Small intestine (tissue), 7 donors: ENCODE measurements around the gene TFAP2C. TPM values are rescaled to one million over a fixed set of nuclear protein-coding genes. Genes with fewer than 3 reads are reported as not detected.
A peak's percentile ranks its signal among the peaks of the same experiment; 100 is the strongest.

Experiments used
- DNase-seq, 2 donors: peaks; one replicate each; pipeline versions ENCODE4 v3.0.0 to v3.0.0-alpha.2; 2013
- FAIRE-seq: peaks from 2 replicates; lab custom pipeline; 2012; peaks lifted over from hg19 to GRCh38; lab: Jason Lieb, UNC
- H3K27ac ChIP-seq, 3 donors: one replicate each; pipeline ENCODE4 v1.5.1; 2013; ENCODE audit warnings: low read length in 2 of 3, mild to moderate bottlenecking in 2 of 3, control low read depth in 1 of 3, inconsistent platforms in 1 of 3, low read depth in 1 of 3, moderate library complexity in 1 of 3
- H3K27me3 ChIP-seq, 3 donors: one replicate each; pipeline ENCODE4 v1.6.1; 2013; ENCODE audit warnings: low read length in 3 of 3, inconsistent platforms in 1 of 3; ENCODE audit not compliant: control insufficient read depth in 3 of 3, insufficient read depth in 3 of 3
- H3K36me3 ChIP-seq, 3 donors: one replicate each; pipeline ENCODE4 v1.6.1; 2013; ENCODE audit warnings: low read length in 3 of 3, inconsistent platforms in 1 of 3, low read depth in 1 of 3, mild to moderate bottlenecking in 1 of 3, moderate library complexity in 1 of 3; ENCODE audit not compliant: control insufficient read depth in 3 of 3, insufficient read depth in 2 of 3
- H3K4me1 ChIP-seq, 3 donors: one replicate each; pipeline ENCODE4 v1.6.1; 2013; ENCODE audit warnings: low read length in 2 of 3, inconsistent platforms in 1 of 3, low read depth in 1 of 3, mild to moderate bottlenecking in 1 of 3, moderate library complexity in 1 of 3; ENCODE audit not compliant: control insufficient read depth in 3 of 3, insufficient read depth in 2 of 3
- H3K4me3 ChIP-seq, 3 donors: one replicate each; pipeline ENCODE4 v1.5.1; 2013; ENCODE audit warnings: low read length in 3 of 3, control low read depth in 1 of 3, inconsistent platforms in 1 of 3, low read depth in 1 of 3, mild to moderate bottlenecking in 1 of 3, moderate library complexity in 1 of 3
- H3K9me3 ChIP-seq, 2 donors: one replicate each; pipeline ENCODE4 v1.6.1; 2013; ENCODE audit warnings: low read depth in 1 of 2, low read length in 1 of 2; ENCODE audit not compliant: control insufficient read depth in 2 of 2, insufficient read depth in 1 of 2
- WGBS, 3 donors: extraction: QIAGEN DNeasy Blood & Tissue Kit; methylation state at CpG; one replicate each; pipeline ENCODE4 v1.1.7; 2013; 5-methylcytosine and 5-hydroxymethylcytosine counted together
- polyA plus RNA-seq, 4 donors: library from polyadenylated mRNA; stranded (reverse) in 3 of 4; unstranded in 1 of 4; fragments of 200-250 nt in 3 of 4; fragments of 120-200 nt in 1 of 4; gene quantifications; one replicate each; pipeline versions ENCODE4 v1.2.1 to v1.2.3, GENCODE V29; 2013
- donor health status: healthy with polysubstance abuse.
- donor health status: control.
- donor health status: control.
- donor health status: Bipolar disorder and iron deficiency.
- donor health status: healthy.

Gene TFAP2C
- polyA plus RNA-seq, 4 donors = 0.04 to 0.18 TPM; not detected in 2

GRCh38 chr20:56590888-56591287, 38.2 kb upstream of the TFAP2C start:
- Histone ChIP-seq H3K9me3 (no peaks in the 10 kb centered on the region), H3K4me3 (no peak overlapping the region), H3K27me3 (no peaks in the 10 kb centered on the region), H3K36me3 (no peaks in the 10 kb centered on the region), H3K27ac (no peak overlapping the region), H3K4me1 (no peaks in the 10 kb centered on the region)
- 64 to 68% (median 64%) methylated on average over 6 of the region's 6 CpGs for WGBS, 3 donors
- no peak for FAIRE-seq
- no peak for DNase-seq

DNA sequence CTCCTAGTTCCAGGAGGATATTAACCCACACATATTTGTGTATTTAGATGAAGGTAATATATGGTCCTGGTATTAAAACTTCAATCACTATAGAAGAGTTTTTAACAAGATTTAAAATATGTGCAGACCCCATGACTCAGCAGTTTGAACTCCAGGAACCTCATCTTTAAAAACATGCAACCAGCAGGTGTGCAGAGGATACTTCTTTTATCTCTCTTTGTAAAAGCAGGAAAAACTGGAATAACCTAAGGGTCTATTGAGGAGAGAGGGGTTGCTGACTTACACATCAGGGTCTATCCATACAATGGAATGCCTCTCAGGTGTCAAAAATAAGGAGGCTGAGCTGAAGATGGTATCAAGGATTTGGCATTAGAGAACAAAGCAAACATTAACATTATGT, 36.9 kb upstream of the TFAP2C start:
- H3K27ac ChIP-seq = no peak overlapping the region
- H3K36me3 ChIP-seq = no peaks in the 10 kb centered on the region
- FAIRE-seq (no peak), DNase-seq (no peak)
- H3K4me3 ChIP-seq = no peak overlapping the region
- H3K27me3 ChIP-seq = no peaks in the 10 kb centered on the region
- H3K4me1 ChIP-seq = no peaks in the 10 kb centered on the region
- no peaks in the 10 kb centered on the region for H3K9me3 ChIP-seq

DNA sequence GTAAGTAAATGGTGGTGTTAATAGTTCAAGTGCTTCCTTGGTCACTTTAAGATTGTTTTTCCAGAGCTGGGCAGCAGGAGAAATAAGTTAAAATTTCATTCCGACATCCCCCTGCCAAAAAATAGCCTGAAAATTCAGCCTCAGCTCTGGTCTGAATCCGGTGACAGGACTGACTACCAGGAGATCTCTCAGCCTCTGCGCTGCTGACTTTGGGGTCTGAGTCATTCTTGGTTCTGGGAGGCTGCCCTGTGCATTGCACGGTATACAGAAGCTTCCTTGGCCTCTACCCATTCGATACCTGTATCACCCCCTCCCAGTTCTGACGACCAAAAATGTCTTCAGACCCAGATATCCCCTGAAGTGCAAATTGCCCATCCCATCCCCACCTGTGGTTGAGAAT, 36.3 kb upstream of the TFAP2C start:
- no peaks in the 10 kb centered on the region for H3K27me3 ChIP-seq
- WGBS, 3 donors = 66 to 71% (median 70%) methylated on average over 6 of the region's 6 CpGs
- no peak for DNase-seq
- no peak overlapping the region for H3K4me3 ChIP-seq
- H3K27ac ChIP-seq = no peak overlapping the region
- H3K4me1 ChIP-seq = no peaks in the 10 kb centered on the region
- H3K36me3 ChIP-seq = no peaks in the 10 kb centered on the region
- no peak for FAIRE-seq
- H3K9me3 ChIP-seq = no peaks in the 10 kb centered on the region

GRCh38 chr20:56595746-56596475, 33.2 kb upstream of the TFAP2C start:
- Histone ChIP-seq H3K4me3 (no peak overlapping the region), H3K36me3 (no peaks in the 10 kb centered on the region), H3K27ac (no peak overlapping the region), H3K4me1 (no peaks in the 10 kb centered on the region), H3K9me3 (no peaks in the 10 kb centered on the region), H3K27me3 (no peaks in the 10 kb centered on the region)
- WGBS, 3 donors = 71 to 78% (median 78%) methylated on average over 17 of the region's 17 CpGs
- DNase-seq (no peak), FAIRE-seq (no peak)

GRCh38 chr20:56601166-56601565, 27.9 kb upstream of the TFAP2C start:
- no peak overlapping the region for H3K27ac ChIP-seq
- H3K4me3 ChIP-seq = no peak overlapping the region
- H3K9me3 ChIP-seq = no peaks in the 10 kb centered on the region
- no peak for DNase-seq
- no peaks in the 10 kb centered on the region for H3K27me3 ChIP-seq
- no peaks in the 10 kb centered on the region for H3K36me3 ChIP-seq
- no peak for FAIRE-seq
- H3K4me1 ChIP-seq = no peaks in the 10 kb centered on the region
- WGBS, 3 donors = 41 to 59% (median 46%) methylated on average over 2 of the region's 2 CpGs

GRCh38 chr20:56604673-56605072, 24.4 kb upstream of the TFAP2C start:
- 43 to 77% (median 56%) methylated on average over 10 of the region's 10 CpGs for WGBS, 3 donors
- peak in 1 of 2 donors; percentile 13 for DNase-seq
- no peak for FAIRE-seq

DNA sequence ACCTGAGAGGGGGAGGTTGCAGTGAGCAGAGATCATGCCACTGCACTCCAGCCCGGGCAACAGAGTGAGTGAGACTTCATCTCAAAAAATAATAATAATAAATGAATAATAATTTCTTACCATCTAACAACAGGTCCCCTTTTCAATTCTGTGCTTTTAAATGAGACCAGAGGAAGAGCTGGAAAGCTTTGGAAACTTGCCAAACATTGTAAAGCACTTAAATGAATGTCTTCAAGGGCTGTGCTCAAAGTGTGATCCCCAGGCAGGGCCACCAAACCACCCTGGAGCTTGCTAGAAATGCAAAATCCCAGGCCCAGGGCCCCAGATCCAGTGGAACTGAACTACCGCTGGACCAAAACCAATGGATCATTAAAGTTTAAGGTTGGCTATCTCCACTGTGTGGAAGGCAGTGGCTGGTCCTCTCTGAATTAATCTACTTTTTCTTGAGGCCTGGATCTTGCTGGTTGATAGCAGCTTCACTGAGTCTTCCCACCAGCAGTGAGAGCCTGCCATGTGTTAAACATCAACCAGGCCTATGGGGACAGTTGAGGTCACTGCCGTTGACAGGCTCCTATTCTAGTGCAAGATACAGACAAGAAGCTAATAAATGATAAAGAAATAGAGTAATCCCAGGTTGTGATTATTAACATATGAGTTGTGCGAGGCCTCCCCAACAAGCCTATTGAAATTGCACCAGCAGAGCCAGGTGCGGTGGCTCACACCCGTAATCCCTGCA, 23.7 kb upstream of the TFAP2C start:
- Histone ChIP-seq H3K27ac (no peak overlapping the region), H3K36me3 (no peaks in the 10 kb centered on the region), H3K9me3 (no peaks in the 10 kb centered on the region), H3K4me3 (no peak overlapping the region), H3K27me3 (no peaks in the 10 kb centered on the region), H3K4me1 (no peaks in the 10 kb centered on the region)
- FAIRE-seq (no peak), DNase-seq (peak in 1 of 2 donors; percentile 62)
- 53 to 74% (median 58%) methylated on average over 6 of the region's 6 CpGs for WGBS, 3 donors

More at GRCh38 chr20:56604673-56605072, 24.4 kb upstream of the TFAP2C start:
- Histone ChIP-seq H3K4me1 (no peaks in the 10 kb centered on the region), H3K36me3 (no peaks in the 10 kb centered on the region), H3K27me3 (no peaks in the 10 kb centered on the region), H3K4me3 (no peak overlapping the region), H3K27ac (no peak overlapping the region), H3K9me3 (no peaks in the 10 kb centered on the region)

DNA sequence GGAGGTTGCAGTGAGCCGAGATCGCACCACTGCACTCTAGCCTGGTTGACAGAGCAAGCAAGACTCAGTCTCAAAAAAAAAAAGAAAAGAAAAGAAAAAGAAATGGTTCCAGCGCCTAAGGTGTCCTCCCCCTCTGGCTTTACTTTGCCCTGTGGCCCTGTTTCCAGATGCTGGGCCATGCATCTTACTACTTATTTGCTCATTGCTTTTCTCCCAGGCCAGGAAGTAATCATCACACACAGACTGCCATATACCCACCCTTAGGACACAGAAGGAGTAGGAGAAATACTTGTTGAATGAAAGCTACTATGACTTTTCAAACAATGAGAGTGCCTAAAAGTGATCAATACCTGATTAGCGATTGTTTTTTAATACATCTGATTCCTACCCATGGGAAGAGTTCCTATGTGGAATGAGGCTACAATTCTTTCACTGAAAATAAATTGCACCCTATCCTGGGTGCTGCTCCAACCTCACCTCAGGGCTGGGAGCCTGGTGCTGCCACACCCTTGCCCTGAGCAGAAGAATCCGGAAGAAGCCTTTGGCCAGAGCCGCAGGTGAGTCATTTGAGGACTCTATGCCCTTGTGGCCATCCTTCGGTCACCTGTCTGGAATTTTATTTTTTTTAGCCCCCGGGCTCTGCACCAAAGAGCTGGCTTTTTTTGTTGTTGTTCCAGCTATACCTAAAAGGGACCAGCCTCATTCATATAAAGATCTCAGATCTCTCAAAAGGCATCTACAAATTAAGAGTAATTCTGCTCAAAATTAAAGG, 22.7 kb upstream of the TFAP2C start:
- Histone ChIP-seq H3K27ac (peak overlapping the region in 1 of 3 donors; percentile 47), H3K4me1 (no peaks in the 10 kb centered on the region), H3K36me3 (no peaks in the 10 kb centered on the region), H3K27me3 (no peaks in the 10 kb centered on the region), H3K4me3 (no peak overlapping the region), H3K9me3 (no peaks in the 10 kb centered on the region)
- WGBS, 3 donors = 58 to 82% (median 68%) methylated on average over 8 of the region's 8 CpGs
- FAIRE-seq = no peak
- DNase-seq = peak in 1 of 2 donors; percentile 81
